WTC11 (cell line): Measurements from ENCODE around the gene TP63. TPM values are rescaled to one million over a fixed set of nuclear protein-coding genes. Genes with fewer than 3 reads are reported as not detected.

Source experiments
- ATAC-seq: fragments of 200-7000 bp; cut with Tn5 transposase; 2 replicates; pipeline ENCODE4 v1.10.0; 2021; ENCODE audit warnings: mild to moderate bottlenecking, moderate library complexity
- CTCF ChIA-PET: fragments of 300-600 bp; sonication (Branson Sonifier 250); formaldehyde crosslinking; loops from one replicate; lab custom pipeline; 2021; ENCODE audit warnings: antibody characterized with exemption; lab: Charles Lee
- POLR2A ChIA-PET: fragments of 350-600 bp; sonication (Branson Sonifier 250); formaldehyde crosslinking; loops from one replicate; lab custom pipeline; 2021; ENCODE audit warnings: antibody characterized with exemption; lab: Charles Lee
- DNase-seq: peaks from one replicate; pipeline ENCODE4 v3.0.0; 2021; ENCODE audit warnings: low spot score
- H3K27ac Mint-ChIP-seq: 2 replicates; pipeline ENCODE4 v1.8.0; 2021; ENCODE audit warnings: mixed read lengths
- H3K27me3 Mint-ChIP-seq: 2 replicates; pipeline ENCODE4 v1.8.0; 2021; ENCODE audit warnings: low read depth, mild to moderate bottlenecking, moderate library complexity, mixed read lengths
- H3K36me3 Mint-ChIP-seq: 2 replicates; pipeline ENCODE4 v1.8.0; 2021; ENCODE audit warnings: mixed read lengths
- H3K4me1 Mint-ChIP-seq: 2 replicates; pipeline ENCODE4 v1.8.0; 2022; ENCODE audit warnings: mixed read lengths
- H3K4me3 Mint-ChIP-seq: 2 replicates; pipeline ENCODE4 v1.8.0; 2021; ENCODE audit warnings: mild to moderate bottlenecking, moderate library complexity, mixed read lengths
- H3K9me3 Mint-ChIP-seq: 2 replicates; pipeline ENCODE4 v1.8.0; 2021; ENCODE audit warnings: mixed read lengths
- CBFB ChIP-seq: sonication (generic); formaldehyde crosslinking; IDR thresholded peaks from 2 replicates; pipeline ENCODE4 v1.8.1; 2022; ENCODE audit warnings: mild to moderate bottlenecking, low read depth, missing genetic modification reagents
- CREM ChIP-seq: sonication (generic); formaldehyde crosslinking; IDR thresholded peaks from 2 replicates; pipeline ENCODE4 v1.8.1; 2022; ENCODE audit warnings: mild to moderate bottlenecking, missing genetic modification reagents, moderate library complexity
- ETV6 ChIP-seq: sonication (generic); formaldehyde crosslinking; IDR thresholded peaks from 2 replicates; pipeline ENCODE4 v1.8.1; 2022; ENCODE audit warnings: mild to moderate bottlenecking, missing genetic modification reagents
- TCF7 ChIP-seq: sonication (generic); formaldehyde crosslinking; IDR thresholded peaks from 2 replicates; pipeline ENCODE4 v1.8.0; 2022; ENCODE audit warnings: mild to moderate bottlenecking, low read depth, missing genetic modification reagents, moderate library complexity
- TEAD4 ChIP-seq: sonication (generic); formaldehyde crosslinking; IDR thresholded peaks from 2 replicates; pipeline ENCODE4 v1.8.0; 2022; ENCODE audit warnings: mild to moderate bottlenecking, missing genetic modification reagents
- TP53 ChIP-seq: sonication (generic); formaldehyde crosslinking; IDR thresholded peaks from 2 replicates; pipeline ENCODE4 v1.8.1; 2023; ENCODE audit warnings: mild to moderate bottlenecking, missing genetic modification reagents
- ZNF263 ChIP-seq: sonication (generic); formaldehyde crosslinking; IDR thresholded peaks from 2 replicates; pipeline ENCODE4 v1.8.1; 2022; ENCODE audit warnings: low read depth, mild to moderate bottlenecking, moderate library complexity, missing genetic modification reagents
- ZNF416 ChIP-seq: fragments of 250-450 bp; sonication (Bioruptor Pico); IDR thresholded peaks from 2 replicates; pipeline ENCODE4 v1.9.0; 2021; ENCODE audit warnings: mild to moderate bottlenecking, inconsistent platforms
- ZNF423 ChIP-seq: fragments of 250-450 bp; sonication (Bioruptor Pico); IDR thresholded peaks from 2 replicates; pipeline ENCODE4 v2.1.2; 2022; ENCODE audit warnings: mild to moderate bottlenecking, moderate library complexity
- total RNA-seq: library from RNA; stranded (reverse); gene quantifications from 3 replicates; pipeline ENCODE4 v1.2.3, GENCODE V29; 2021
- TF ChIP-seq, protein P1 (sequence below): sonication (generic); formaldehyde crosslinking; IDR thresholded peaks from 2 replicates; pipeline ENCODE4 v1.8.1; 2023; ENCODE audit warnings: mild to moderate bottlenecking, missing genetic modification reagents
- TF ChIP-seq, protein P2 (sequence below): fragments of 250-450 bp; sonication (Bioruptor Pico); IDR thresholded peaks from 2 replicates; pipeline ENCODE4 v2.1.2; 2022; ENCODE audit warnings: mild to moderate bottlenecking, moderate library complexity
- TF ChIP-seq, protein P3 (sequence below): sonication (generic); formaldehyde crosslinking; IDR thresholded peaks from 2 replicates; pipeline ENCODE4 v1.8.1; 2023; ENCODE audit warnings: mild to moderate bottlenecking, missing genetic modification reagents, moderate library complexity
- TF ChIP-seq, protein P4 (sequence below): sonication (generic); formaldehyde crosslinking; IDR thresholded peaks from 2 replicates; pipeline ENCODE4 v1.8.1; 2023; ENCODE audit warnings: mild to moderate bottlenecking, missing genetic modification reagents, moderate library complexity

The TP63 gene
- total RNA-seq, 1 experiment from 2014 or later = 0.09 TPM

DNA sequence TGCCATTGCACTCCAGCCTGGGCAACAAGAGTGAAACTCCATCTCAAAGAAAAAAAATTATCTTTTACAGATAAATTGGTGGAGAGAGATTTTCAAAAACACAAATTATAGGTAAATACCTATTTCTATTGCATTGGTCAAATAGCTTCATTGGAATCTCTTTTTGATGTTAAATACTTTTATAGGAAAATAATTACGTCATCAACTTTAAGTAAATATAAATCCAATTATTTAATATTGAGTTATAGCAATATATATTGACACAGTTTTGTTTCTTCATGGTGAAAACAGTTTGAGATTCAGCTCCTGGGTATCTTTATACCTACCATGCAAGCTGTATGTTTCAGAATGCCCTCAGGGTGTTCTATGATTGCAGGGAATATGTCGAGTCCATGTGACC, 172.1 kb downstream of the TP63 start (continued):
- TF ChIP-seq TP53 (CRISPR knock-in tag) (no peak), TCF7 (CRISPR knock-in tag) (no peak), CBFB (CRISPR knock-in tag) (no peak), ZNF263 (CRISPR knock-in tag) (no peak), TEAD4 (CRISPR knock-in tag) (no peak), CREM (CRISPR knock-in tag) (no peak)
- TF ChIP-seq, all 79 proteins: peak for 0

DNA sequence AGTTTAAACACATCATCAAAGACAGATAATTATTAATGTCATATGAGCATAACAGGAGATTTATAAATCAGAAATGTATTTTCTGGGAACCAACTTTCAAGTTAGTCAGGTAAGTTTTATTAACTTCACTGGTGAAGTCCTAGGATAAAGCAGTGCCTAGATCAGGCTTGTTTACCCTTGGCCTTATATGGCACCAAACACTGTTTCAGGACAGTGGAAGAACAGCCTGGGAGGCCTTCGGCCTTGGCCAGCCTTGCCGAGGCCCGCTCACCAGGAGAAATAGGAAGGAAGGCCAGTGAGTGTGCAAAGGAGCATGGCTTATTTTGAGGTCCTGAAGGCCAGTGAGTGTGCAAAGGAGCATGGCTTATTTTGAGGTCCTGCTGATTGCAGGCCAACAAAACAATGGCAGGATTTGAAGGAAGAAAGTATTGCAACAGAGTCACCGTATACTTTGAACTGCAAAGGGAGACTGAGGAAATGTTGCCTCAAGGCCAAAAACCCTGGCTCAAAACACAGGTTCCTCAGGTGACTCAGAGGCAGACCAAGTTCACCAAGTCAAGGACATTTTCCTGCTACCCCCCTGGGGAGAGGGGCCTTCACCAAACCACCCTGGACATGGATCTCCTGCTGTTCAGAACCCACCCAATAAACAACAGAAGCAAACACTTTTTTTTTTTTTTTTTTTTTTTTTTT, 174.3 kb downstream of the TP63 start:
- POLR2A ChIA-PET = no interaction called here
- CTCF ChIA-PET = interaction anchor here (0.7 to 1.2 kb wide), 2 partner anchors 143 to 331 kb away, joined by 5 to 6 read pairs; no protein-coding TSS in a partner anchor
- H3K9me3 Mint-ChIP-seq = no peaks in the 10 kb centered on the region
- no peak overlapping the region for H3K4me3 Mint-ChIP-seq
- DNase-seq = no peak
- peaks cover 37% of the 10 kb centered on the region for H3K4me1 Mint-ChIP-seq
- TF ChIP-seq, protein P1, sequence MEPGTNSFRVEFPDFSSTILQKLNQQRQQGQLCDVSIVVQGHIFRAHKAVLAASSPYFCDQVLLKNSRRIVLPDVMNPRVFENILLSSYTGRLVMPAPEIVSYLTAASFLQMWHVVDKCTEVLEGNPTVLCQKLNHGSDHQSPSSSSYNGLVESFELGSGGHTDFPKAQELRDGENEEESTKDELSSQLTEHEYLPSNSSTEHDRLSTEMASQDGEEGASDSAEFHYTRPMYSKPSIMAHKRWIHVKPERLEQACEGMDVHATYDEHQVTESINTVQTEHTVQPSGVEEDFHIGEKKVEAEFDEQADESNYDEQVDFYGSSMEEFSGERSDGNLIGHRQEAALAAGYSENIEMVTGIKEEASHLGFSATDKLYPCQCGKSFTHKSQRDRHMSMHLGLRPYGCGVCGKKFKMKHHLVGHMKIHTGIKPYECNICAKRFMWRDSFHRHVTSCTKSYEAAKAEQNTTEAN = peak; percentile 75
- TF ChIP-seq, protein P2, sequence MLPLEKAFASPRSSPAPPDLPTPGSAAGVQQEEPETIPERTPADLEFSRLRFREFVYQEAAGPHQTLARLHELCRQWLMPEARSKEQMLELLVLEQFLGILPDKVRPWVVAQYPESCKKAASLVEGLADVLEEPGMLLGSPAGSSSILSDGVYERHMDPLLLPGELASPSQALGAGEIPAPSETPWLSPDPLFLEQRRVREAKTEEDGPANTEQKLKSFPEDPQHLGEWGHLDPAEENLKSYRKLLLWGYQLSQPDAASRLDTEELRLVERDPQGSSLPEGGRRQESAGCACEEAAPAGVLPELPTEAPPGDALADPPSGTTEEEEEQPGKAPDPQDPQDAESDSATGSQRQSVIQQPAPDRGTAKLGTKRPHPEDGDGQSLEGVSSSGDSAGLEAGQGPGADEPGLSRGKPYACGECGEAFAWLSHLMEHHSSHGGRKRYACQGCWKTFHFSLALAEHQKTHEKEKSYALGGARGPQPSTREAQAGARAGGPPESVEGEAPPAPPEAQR = no peak
- peak; percentile 34 for TF ChIP-seq ZNF423 (CRISPR knock-in tag)
- no peaks in the 10 kb centered on the region for H3K36me3 Mint-ChIP-seq
- H3K27me3 Mint-ChIP-seq = peaks cover 56% of the 10 kb centered on the region
- ATAC-seq = no peak
- no peak overlapping the region for H3K27ac Mint-ChIP-seq

DNA sequence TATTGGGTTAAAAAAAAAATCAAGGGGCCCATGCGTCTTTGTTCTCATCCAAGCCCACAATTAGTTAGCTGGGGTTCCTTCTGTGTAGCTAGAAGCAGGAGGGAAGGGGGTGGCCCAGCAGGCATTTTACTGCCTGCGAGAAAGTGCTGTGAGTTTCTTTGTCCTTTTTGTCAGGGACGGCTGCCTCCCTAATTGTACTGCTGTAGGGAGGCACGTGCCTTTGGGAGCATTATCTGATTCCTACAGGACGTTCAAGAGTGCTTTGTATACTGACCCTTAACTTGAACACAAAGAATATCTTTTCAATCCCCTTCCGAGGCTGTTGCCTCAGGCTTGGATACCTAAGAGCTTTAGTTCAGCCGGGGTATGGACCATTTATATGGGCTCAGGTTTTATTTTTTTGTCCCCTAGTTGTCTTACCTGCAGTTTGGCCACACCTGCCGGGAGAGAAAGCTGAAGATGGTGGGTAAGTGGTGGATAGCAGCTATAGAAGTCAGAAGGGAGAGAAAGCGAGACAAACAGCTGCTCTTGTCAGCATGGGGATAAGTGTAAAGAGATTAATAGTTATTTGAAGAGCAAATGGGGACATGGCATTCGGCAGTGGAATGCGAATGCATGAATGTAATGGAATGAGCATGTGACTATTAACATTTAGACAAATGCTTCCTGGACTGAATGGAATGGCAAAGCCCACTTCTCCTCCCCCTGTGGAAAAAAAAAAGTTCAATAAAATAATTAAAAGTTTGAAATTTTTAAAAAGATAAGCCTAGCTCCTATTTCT, 175.2 kb downstream of the TP63 start:
- TF ChIP-seq, protein P3, sequence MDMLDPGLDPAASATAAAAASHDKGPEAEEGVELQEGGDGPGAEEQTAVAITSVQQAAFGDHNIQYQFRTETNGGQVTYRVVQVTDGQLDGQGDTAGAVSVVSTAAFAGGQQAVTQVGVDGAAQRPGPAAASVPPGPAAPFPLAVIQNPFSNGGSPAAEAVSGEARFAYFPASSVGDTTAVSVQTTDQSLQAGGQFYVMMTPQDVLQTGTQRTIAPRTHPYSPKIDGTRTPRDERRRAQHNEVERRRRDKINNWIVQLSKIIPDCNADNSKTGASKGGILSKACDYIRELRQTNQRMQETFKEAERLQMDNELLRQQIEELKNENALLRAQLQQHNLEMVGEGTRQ (CRISPR knock-in tag) = peak; percentile 54
- TF ChIP-seq, protein P4, sequence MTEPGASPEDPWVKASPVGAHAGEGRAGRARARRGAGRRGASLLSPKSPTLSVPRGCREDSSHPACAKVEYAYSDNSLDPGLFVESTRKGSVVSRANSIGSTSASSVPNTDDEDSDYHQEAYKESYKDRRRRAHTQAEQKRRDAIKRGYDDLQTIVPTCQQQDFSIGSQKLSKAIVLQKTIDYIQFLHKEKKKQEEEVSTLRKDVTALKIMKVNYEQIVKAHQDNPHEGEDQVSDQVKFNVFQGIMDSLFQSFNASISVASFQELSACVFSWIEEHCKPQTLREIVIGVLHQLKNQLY (CRISPR knock-in tag) = no peak
- DNase-seq = peak; percentile 32
- H3K27me3 Mint-ChIP-seq = peaks cover 53% of the 10 kb centered on the region
- H3K4me3 Mint-ChIP-seq = no peak overlapping the region
- peak overlapping the region; percentile 52; the same call in 1 of the 2 replicates for H3K27ac Mint-ChIP-seq
- no peaks in the 10 kb centered on the region for H3K9me3 Mint-ChIP-seq
- POLR2A ChIA-PET = interaction anchor here (0.7 kb wide), 1 partner anchor 445 kb away, joined by 3 read pairs; no protein-coding TSS in a partner anchor
- H3K4me1 Mint-ChIP-seq = peaks cover 37% of the 10 kb centered on the region
- no peaks in the 10 kb centered on the region for H3K36me3 Mint-ChIP-seq
- CTCF ChIA-PET = interaction anchor here (0.7 to 1.2 kb wide), 3 partner anchors 20 to 332 kb away, joined by 3 to 6 read pairs (median 5); no protein-coding TSS in a partner anchor
- ATAC-seq = peak; percentile 88

DNA sequence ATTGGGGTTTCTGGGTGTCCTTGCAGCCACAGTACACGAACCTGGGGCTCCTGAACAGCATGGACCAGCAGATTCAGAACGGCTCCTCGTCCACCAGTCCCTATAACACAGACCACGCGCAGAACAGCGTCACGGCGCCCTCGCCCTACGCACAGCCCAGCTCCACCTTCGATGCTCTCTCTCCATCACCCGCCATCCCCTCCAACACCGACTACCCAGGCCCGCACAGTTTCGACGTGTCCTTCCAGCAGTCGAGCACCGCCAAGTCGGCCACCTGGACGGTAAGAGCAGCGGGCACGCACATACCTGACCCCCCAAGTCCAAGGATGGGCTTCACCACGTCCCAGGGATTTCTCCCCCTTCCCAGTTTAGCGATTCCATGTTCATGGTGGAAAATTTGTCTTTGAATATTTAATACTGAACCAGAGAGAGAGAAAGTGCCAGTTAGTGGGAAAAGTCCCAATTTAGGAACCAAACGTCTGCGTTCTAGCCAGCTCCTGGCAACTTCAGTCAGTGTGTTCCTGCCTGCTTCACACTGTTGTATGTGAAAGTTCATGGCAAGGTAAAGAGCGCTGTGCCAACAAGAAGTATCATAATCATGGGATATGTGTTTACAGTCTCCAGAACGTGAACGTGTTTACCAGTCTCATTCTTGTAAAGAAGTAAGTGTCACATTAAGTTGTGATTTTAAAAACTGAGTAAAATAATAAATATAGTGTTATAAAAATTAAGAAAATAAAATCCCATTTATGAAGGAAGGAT, 177.2 kb downstream of the TP63 start:
- H3K27me3 Mint-ChIP-seq = peaks cover 36% of the 10 kb centered on the region
- no peak for DNase-seq
- peaks cover 36% of the 10 kb centered on the region for H3K4me1 Mint-ChIP-seq
- ChIA-PET POLR2A (no interaction called here), CTCF (no interaction called here)
- H3K9me3 Mint-ChIP-seq = no peaks in the 10 kb centered on the region
- H3K4me3 Mint-ChIP-seq = no peak overlapping the region
- H3K27ac Mint-ChIP-seq = no peak overlapping the region
- H3K36me3 Mint-ChIP-seq = no peaks in the 10 kb centered on the region
- TF ChIP-seq ZNF416 (CRISPR knock-in tag) (no peak), ETV6 (CRISPR knock-in tag) (no peak)
- TF ChIP-seq, all 79 proteins: peak for 0
- no peak for ATAC-seq
